Measurements from ENCODE around the gene USP15.
A peak's percentile ranks its signal among the peaks of the same experiment; 100 is the strongest.

The USP15 gene

GRCh38 chr12:62282057-62282774 lies 22.0 kb downstream of the USP15 start:
- DNase-seq (ENCODE audit: low read depth) = peak; percentile 59

DNA sequence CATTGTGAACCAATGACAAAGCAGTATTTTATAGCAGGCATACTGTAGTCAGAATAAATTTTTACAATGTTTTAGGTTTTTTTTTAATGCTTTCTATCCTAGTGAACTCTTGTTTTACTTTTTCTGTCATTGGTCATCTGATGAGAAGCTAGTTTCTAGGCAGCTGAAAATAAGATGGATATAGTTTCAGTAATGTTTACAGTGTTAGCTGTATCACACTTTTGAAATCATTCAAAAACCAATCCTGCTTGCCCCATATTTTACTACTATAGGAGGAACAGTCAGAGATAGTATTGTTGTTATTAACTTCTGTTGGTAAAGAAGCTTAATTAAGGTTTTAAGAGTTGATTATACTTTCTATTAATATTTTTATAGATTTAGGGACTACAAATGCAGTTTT lies 24.5 kb downstream of the USP15 start:
- no peak for DNase-seq (ENCODE audit: low read depth)

GRCh38 chr12:62285284-62285683 lies 25.1 kb downstream of the USP15 start:
- DNase-seq (ENCODE audit: low read depth) = no peak

GRCh38 chr12:62288328-62288727 lies 28.1 kb downstream of the USP15 start:
- DNase-seq (ENCODE audit: low read depth) = no peak

DNA sequence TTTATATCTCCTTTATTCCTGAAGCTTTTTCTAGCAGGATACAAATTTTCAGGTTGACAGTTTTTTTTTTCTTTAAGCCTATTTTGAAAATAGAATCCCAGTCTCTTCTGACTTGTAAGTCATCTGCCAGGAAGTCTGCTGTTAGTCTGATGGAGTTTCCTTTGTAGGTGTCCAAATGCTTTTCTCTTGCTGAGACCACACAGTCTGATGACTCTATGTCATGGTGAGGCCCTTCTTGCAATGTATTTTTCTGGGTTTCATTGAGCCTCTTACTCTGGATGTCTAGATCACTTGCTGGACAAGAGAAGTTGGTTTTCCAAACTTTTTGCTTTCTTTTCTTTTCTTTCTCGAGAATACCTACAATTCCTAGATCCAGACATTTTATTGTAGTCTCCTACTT lies 30.6 kb downstream of the USP15 start:
- DNase-seq (ENCODE audit: low read depth) = no peak

DNA sequence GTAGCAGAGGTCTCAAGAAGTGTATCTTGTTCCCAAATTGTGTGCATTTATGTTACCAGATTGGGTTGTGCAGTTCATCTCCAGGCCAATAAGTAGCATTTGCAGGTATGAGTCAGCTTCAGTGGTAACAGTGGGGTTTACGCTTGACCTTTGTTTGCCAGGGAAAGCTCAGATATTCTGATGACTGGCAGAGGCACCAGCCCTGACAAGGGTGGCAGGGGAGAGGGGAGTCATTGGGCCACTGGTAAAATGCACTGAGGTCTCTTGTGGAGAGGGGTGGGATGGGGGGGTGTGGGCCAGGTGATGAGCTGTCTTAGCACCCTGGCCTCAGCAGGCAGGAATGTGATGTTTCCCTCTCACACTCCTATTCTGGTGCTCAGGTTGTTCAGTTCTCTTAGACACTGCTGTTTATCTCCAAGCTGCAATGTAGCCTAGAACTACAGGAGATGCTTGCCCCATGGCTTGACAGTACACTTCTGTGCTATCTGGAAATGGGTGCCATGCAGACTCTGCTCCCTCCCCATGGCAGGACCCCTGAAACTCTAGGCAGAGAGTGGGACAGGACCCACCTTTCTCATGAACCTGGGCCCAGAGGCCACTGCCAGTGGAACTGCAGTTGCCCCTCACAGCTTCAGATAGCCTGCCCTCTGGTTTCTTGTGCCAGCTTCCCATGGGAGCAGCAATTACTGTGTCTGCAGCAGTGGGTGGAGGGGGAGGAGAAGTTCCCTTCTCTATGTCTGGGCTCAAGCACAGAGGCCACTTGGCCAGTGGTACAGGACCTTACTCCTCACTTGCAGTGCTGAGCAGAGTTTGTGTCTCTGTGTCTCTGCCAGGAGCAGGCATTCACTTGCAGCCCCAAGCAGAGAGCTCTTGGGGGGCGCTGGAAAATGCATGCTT lies 31.9 kb downstream of the USP15 start:
- no peak for DNase-seq (ENCODE audit: low read depth)

DNA sequence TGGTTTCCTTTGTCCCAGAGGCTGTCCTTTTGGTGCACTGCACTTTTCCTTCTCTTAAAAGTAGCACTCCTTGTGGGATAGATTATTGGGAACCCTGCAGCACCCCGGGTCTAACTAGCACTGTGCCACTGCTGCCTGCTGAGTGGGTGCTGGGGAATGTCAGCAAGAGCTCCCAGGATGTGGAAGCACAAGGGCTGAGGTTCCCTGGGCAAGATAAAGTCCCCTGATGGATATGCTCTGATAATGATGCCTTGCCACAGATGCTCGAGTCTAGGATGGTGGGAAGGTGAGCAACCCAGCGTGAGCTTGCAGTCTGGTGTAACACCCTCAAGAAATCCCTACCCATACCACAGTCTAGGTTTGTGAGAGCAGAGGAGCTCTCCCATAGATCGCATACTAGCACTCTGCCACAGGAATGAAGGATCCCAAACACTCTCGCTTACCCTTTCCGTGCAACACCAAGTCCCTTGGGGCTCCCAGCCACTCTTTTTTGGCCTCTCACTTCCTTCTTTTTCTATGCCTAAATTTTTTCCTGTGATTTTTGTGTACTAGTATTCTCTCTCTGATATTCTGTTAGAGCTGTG lies 32.6 kb downstream of the USP15 start:
- no peak for DNase-seq (ENCODE audit: low read depth)

- DNase-seq (ENCODE audit: low read depth) = no peak
Observed at GRCh38 chr12:62294378-62294777, 34.2 kb downstream of the USP15 start.

DNA sequence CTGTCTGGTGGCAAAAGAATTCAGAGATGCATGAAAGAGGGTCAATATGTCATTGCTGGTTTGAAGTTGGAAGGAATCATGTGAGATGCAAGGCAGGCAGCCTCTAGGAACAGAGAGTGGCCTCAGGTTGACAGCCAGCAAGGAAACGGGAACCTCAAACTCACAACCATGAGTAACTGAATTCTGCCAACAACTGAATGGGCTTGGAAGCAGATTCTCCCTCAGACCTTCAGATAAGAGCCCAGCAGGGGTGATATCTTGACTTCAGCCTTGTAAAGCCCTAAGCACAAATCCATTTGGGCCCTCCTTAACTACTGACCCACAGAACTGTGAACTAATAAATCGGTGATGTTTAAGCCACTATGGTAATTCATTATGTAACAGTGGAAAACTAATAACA lies 35.8 kb downstream of the USP15 start:
- no peak for DNase-seq (ENCODE audit: low read depth)

DNA sequence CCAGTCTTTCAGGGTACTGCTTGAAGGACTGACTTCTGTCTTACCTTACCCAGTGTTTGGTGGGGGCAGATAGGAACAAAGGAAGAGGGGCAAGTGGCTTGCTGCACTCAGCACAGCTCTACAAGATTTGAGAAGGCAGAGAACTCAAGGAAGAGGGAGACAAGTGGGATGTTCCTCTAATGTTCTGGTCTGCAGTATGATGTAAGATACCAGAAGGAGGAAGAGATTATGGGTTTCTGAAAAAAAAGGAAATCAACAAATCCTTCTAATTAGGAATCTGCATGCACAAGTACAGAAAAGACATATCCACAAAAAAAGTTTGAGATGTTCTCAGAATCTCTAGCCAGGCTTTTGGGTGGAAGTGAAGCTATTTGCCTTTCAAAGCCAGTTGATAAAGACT lies 37.1 kb downstream of the USP15 start:
- DNase-seq (ENCODE audit: low read depth) = no peak

GRCh38 chr12:62299617-62300016 lies 39.4 kb downstream of the USP15 start:
- no peak for DNase-seq (ENCODE audit: low read depth)

GRCh38 chr12:62301080-62301798 lies 41.0 kb downstream of the USP15 start:
- DNase-seq (ENCODE audit: low read depth) = no peak

DNA sequence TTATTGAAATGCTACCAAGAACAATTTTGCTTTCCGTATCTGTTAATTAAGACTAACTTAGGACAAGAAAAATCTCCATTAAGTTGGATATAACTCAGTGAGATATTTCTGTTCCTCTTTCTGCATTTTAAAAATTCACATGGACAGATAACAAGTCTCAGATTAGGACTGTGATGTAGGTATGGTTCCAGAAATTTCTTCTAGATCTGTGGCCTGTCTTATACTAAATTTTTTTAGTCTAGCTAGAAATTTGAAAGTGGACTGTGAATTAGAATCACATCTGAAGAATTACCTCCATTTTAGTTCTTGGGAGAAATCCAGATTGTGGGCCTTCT lies 41.6 kb downstream of the USP15 start:
- DNase-seq (ENCODE audit: low read depth) = no peak

DNA sequence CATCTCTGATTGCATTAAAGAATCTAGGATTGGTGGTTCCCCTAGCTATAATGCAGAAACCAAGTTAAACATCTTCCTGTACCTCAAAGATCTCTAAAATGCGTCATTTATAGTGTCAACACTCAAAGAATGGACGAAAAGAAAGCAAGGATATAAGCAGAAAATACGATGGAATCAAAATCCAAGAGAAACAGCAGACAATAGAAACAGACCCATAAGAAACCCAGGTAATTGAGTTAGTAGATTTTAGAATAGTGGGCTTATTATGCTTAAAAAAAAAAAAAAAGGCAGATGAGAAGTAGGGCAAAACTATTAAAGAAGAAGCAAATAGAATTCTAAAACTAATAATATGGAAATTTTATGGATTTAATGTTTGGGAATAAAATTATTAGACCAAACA lies 44.4 kb downstream of the USP15 start:
- DNase-seq (ENCODE audit: low read depth) = no peak

GRCh38 chr12:62305778-62306177 lies 45.6 kb downstream of the USP15 start:
- no peak for DNase-seq (ENCODE audit: low read depth)

- no peak for DNase-seq (ENCODE audit: low read depth)
Observed at GRCh38 chr12:62306569-62307530, 46.6 kb downstream of the USP15 start.

GRCh38 chr12:62308201-62308600 lies 48.0 kb downstream of the USP15 start:
- no peak for DNase-seq (ENCODE audit: low read depth)

- no peak for DNase-seq (ENCODE audit: low read depth)
Observed at GRCh38 chr12:62313727-62314380, 53.6 kb downstream of the USP15 start.

- no peak for DNase-seq (ENCODE audit: low read depth)
Observed at GRCh38 chr12:62317017-62317416, 56.8 kb downstream of the USP15 start.

DNA sequence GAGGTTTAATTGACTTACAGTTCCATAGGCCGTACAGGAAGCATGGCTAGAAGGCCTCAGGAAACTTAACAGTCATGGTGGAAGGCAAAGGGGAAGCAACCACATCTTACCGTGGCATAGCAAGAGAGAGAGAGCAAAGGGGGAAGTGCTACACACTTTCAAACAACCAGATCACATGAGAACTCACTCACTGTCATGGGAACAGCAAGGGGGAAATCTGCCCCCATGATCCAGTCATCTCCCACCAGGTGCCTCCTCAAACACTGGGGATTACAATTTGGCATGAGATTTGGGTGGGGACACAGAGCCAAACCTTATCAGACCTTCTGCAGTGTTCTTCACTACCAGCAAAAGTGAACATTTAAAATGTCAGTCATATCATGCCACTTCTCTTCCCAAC lies 58.9 kb downstream of the USP15 start:
- DNase-seq (ENCODE audit: low read depth) = no peak

DNA sequence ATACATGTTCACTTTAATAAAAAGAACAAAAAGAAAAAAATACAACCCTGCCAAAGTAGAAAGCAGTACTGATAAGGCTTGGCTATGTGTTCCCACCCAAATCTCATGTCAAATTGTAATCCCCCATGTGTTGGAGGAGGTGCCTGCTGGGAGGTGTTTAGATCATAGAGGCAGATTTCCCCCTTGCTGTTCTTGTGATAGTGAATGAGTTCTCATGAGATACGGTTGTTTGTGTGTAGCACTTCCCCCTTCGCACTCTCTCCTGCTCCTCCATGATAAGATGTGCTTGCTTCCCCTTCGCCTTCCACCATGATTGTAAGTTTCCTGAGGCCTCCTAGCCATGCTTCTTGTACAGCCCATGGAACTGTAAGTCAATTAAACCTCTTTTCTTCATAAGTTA lies 59.9 kb downstream of the USP15 start:
- DNase-seq (ENCODE audit: low read depth) = no peak
